BJ (cell line): ENCODE results near the gene HNRNPAB. TPM values are rescaled to one million over a fixed set of nuclear protein-coding genes. Genes with fewer than 3 reads are reported as not detected.

Experiments used
- CTCF ChIA-PET: fragments of 350-600 bp; formaldehyde crosslinking; extraction: SDS; loops from one replicate; lab custom pipeline; 2021; ENCODE audit warnings: antibody characterized with exemption, inconsistent platforms; lab: Yijun Ruan, JAX
- POLR2A ChIA-PET: fragments of 300-600 bp; sonication (Branson Sonifier 250); formaldehyde crosslinking; extraction: SDS; loops from one replicate; lab custom pipeline; 2021; ENCODE audit warnings: antibody characterized with exemption; lab: Charles Lee
- DNase-seq: peaks from one replicate; pipeline ENCODE4 v3.0.0-alpha.2; 2011; ENCODE audit warnings: low read depth
- H3K27me3 ChIP-seq: 2 replicates; pipeline ENCODE4 v1.6.0; 2011; ENCODE audit warnings: low read length; ENCODE audit not compliant: control insufficient read depth, insufficient read depth
- H3K36me3 ChIP-seq: 2 replicates; pipeline ENCODE4 v1.5.1; 2011; ENCODE audit warnings: low read length; ENCODE audit not compliant: control insufficient read depth, insufficient read depth
- H3K4me3 ChIP-seq: 2 replicates; pipeline ENCODE4 v1.5.1; 2011; ENCODE audit warnings: low read depth, mild to moderate bottlenecking, control low read depth, low read length
- polyA plus RNA-seq: library from polyadenylated mRNA; depleted of rRNA; stranded (reverse); fragments of >200 nt; gene quantifications from 2 replicates; pipeline ENCODE4 v1.2.3, GENCODE V29; 2011
- TF ChIP-seq, protein P1 (sequence below): IDR thresholded peaks from 2 replicates; pipeline ENCODE4 v1.5.1; 2011; ENCODE audit warnings: low read depth, mild to moderate bottlenecking, control low read depth, inconsistent platforms, low read length, moderate library complexity; ENCODE audit not compliant: insufficient read depth

Gene HNRNPAB
- polyA plus RNA-seq, 1 experiment: 59.3 TPM

DNA sequence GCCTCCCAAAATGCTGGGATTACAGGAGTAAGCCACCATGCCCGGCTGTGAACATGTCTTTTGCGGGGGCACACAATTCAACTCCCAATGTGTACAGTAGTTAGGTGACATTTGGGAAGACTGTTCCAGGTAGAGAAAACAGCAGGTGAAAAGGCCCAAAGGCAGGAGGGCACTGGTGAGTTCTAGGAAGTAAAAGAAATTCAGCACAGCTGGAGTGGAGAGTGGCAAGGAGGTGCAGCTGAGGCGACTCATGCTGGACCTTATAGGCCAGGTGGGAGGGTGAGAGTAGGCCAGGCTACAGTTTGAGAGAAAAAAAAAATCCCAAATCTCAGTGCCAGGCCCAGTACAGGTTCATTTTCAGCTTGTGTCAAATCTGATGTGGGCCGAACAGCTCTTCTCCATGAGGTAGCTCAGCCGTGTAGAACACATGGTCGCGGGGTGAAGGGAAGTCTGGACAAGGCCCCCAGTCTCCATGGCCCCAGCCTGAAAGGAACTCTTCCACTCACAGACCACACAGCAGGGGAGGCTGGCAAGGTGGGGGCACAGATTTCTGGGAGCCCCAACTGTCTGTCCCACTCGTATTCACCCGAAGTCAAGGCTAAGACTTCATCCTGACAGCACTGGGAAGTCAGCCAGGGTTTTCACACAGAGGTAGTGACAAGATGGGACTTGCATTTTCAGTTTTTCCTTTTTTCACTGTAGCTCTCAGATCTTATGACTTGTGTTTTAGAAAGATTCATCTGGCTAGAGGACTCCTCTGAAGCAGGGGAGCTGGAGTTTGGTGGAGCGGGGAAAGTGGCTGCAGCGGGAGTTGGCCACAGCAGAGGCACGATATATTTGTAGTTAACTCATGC, 4.5 kb upstream of the HNRNPAB start:
- CTCF ChIA-PET: no interaction called here
- no peak overlapping the region for H3K4me3 ChIP-seq
- TF ChIP-seq, protein P1, sequence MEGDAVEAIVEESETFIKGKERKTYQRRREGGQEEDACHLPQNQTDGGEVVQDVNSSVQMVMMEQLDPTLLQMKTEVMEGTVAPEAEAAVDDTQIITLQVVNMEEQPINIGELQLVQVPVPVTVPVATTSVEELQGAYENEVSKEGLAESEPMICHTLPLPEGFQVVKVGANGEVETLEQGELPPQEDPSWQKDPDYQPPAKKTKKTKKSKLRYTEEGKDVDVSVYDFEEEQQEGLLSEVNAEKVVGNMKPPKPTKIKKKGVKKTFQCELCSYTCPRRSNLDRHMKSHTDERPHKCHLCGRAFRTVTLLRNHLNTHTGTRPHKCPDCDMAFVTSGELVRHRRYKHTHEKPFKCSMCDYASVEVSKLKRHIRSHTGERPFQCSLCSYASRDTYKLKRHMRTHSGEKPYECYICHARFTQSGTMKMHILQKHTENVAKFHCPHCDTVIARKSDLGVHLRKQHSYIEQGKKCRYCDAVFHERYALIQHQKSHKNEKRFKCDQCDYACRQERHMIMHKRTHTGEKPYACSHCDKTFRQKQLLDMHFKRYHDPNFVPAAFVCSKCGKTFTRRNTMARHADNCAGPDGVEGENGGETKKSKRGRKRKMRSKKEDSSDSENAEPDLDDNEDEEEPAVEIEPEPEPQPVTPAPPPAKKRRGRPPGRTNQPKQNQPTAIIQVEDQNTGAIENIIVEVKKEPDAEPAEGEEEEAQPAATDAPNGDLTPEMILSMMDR: no peak
- POLR2A ChIA-PET: no interaction called here
- no peaks in the 10 kb centered on the region for H3K36me3 ChIP-seq
- 0 out of 2 replicates have a peak, but pooled peaks cover 2% of the 10 kb centered on the region for H3K27me3 ChIP-seq
- DNase-seq: no peak

DNA sequence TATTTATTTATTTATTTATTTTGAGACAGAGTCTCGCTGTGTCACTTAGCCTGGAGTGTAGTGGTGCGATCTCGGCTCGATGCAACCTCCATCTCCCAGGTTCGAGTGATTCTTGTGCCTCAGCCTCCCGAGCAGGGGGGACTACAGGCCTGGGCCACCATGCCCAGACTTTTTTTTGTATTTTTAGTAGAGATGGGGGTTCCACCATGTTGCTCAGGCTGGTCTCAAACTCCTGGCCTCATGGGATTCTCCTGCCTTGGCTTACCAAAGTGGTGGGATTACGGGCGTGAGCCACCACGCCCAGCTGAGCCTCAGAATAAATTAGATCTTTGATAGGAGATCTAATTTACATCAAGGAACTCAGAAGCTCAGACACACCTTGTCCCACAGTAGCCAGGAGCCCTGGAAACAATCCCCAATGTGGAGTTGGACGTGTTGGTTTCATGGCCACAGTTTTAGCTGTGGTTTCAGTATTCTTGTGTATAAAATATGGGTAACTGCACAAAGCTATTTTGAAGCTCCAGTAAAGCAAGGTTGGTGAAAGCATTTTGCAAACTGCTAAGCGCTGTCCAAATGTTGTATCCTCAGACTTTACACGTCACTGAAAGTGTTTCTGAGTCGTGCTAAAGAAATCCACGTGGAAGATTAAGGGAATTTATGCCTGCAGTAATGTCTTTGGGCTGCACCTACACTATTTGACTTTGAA, 3.0 kb upstream of the HNRNPAB start:
- POLR2A ChIA-PET: no interaction called here
- Histone ChIP-seq H3K27me3 (no peaks in the 10 kb centered on the region), H3K36me3 (no peaks in the 10 kb centered on the region), H3K4me3 (no peak overlapping the region)
- CTCF ChIA-PET: interaction anchor here (0.8 to 0.9 kb wide), 2 partner anchors 16 to 38 kb away, joined by 3 to 5 read pairs; no protein-coding TSS in a partner anchor
- TF ChIP-seq, protein P1: no peak
- no peak for DNase-seq

DNA sequence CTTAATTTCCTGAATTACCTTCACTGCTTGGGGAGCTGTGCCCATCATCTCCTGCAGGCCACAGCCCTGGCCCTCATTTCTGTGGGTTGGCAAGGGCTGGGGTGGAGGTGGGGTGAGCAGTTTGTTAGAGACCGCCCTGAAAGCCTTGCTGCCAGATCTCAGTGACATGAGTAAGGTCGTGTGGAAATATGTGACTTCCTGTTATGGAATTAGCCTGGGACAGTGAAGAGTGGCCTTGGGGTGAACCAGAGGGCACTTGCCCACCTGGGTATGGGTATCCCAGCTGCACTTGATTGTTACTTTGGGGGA, 2.5 kb upstream of the HNRNPAB start:
- DNase-seq: no peak
- no peak overlapping the region for H3K4me3 ChIP-seq
- TF ChIP-seq, protein P1: no peak
- no peaks in the 10 kb centered on the region for H3K27me3 ChIP-seq
- ChIA-PET CTCF (interaction anchor here (0.8 to 0.9 kb wide), 2 partner anchors 17 to 38 kb away, joined by 3 to 5 read pairs; no protein-coding TSS in a partner anchor), POLR2A (no interaction called here)
- no peaks in the 10 kb centered on the region; the same call in none of the 2 replicates for H3K36me3 ChIP-seq

DNA sequence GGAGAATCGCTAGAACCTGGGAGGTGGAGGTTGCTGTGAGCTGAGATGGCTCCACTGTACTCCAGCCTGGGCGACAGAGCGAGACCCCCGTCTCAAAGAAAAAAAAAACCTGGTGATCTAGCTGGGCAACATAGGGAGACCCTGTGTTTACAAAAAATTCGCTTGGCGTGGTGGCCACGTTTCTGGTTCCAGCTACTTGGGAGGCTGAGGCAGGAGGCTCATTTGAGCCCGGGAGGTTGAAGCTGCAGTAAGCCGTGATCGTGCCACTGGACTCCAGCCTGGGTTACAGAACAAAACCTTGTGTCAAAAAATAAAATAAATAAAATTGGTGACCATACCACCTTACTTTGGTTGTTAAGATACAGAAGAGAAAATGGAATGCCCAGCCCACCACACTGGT, 1.8 kb upstream of the HNRNPAB start:
- Histone ChIP-seq H3K27me3 (no peaks in the 10 kb centered on the region), H3K4me3 (no peak overlapping the region), H3K36me3 (peaks cover 3% of the 10 kb centered on the region)
- ChIA-PET CTCF (interaction anchor here (0.9 kb wide), 1 partner anchor 18 kb away, joined by 3 read pairs; no protein-coding TSS in a partner anchor), POLR2A (no interaction called here)
- TF ChIP-seq, protein P1: no peak
- no peak for DNase-seq

DNA sequence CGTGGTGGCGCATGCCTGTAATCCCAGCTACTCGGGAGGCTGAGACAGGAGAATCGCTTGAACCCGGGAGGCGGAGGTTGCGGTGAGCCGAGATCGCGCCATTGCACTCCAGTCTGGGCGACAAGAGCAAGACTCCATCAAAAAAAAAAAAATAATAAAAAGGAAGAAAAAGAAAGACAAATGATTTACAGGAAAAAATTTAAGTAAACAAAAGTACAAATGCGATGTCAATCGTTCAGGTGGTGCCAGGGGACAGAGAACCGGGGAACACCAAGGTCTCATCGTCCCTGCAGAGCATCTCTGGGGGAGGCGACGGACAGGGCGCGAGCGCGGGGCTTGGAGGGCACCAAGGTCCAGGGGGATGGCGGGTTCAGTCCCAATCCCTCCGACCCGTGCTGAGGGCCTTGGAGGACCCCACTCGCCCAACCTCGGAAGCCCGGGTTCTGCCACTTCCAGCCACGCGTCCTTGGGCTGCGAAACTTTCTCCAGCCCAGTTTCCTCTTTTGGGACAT, 607 bp upstream of the HNRNPAB start:
- Histone ChIP-seq H3K4me3 (peak overlapping the region; percentile 58), H3K36me3 (peaks cover 8% of the 10 kb centered on the region), H3K27me3 (no peaks in the 10 kb centered on the region)
- DNase-seq: no peak
- ChIA-PET POLR2A (interaction anchor here (1.1 kb wide), 1 partner anchor 50 kb away, joined by 3 read pairs; the partner anchor contains the start of gene NHP2), CTCF (interaction anchor here (1.1 to 1.2 kb wide), 3 partner anchors 8 to 126 kb away, joined by 3 to 5 read pairs (median 4); no protein-coding TSS in a partner anchor)
- TF ChIP-seq, protein P1: no peak
